HG02885 (cell line): ENCODE data around the gene EHMT1.
"Not testable (repeated sequence)": the region's sequence is repeated elsewhere in the genome, so short reads cannot be mapped to it uniquely, and the experiment has no call there.

Experiments used
- ATAC-seq: cut with Tn5 transposase; IDR thresholded peaks from one replicate; pipeline ENCODE4 v1.9.1; 2021; ENCODE audit warnings: mild to moderate bottlenecking; ENCODE audit not compliant: unreplicated experiment, poor library complexity

Gene EHMT1

DNA sequence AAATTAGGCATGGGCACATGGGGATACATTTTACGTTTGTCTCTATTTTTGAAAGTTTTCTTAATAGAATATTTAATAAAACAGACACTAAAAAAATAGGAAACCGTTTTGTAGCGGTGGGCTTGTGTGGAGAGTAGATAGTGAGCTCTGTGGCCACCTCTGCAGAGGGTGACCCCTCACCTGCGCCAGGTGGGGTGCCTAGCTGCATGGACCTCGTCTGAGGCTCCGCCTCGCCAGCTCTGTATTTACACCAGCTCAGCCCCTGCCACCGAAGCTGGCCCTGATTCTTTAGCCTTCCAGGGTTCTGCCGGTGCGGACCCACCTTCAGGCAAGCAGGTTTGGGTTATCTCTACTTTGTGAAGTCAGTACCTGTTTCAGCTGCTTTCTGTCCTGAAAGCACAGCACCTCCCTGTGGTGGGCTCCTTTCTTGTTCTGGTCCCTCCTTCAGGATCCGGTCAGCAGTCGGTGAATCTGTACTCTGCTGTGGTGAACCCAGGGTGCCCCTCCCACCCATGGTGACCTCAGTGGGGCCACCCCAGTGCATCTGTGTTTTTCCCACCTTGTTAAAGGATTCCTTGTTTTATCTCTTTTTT is 153.6 kb downstream of the EHMT1 start:
- no peak for ATAC-seq

DNA sequence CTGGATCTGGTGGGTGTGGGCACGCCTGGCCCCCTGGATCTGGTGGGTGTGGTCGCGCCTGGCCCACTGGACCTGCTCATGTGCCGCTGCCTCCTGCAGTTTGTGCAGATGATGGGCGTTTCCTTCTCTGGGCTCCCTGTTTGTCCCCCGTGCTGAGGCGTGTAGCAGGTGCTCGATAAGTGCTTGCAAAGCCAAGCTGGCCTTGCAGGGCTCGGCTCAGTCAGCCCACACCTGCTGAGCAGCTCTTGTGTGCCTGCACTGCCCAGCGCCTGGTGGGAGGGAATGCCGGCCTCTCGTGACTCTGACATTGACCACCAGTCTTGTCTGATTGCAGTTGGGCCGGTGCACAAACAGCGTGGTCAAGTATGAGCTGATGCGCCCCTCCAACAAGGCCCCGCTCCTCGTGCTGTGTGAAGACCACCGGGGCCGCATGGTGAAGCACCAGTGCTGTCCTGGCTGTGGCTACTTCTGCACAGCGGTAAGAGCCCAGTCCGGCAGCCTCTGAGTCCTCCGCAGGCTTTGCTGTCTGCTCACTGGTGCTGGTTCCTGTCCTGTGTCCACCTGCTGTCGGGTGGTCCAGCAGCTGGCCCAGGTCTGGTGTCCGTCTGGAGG is 156.1 kb downstream of the EHMT1 start:
- ATAC-seq: no peak

DNA sequence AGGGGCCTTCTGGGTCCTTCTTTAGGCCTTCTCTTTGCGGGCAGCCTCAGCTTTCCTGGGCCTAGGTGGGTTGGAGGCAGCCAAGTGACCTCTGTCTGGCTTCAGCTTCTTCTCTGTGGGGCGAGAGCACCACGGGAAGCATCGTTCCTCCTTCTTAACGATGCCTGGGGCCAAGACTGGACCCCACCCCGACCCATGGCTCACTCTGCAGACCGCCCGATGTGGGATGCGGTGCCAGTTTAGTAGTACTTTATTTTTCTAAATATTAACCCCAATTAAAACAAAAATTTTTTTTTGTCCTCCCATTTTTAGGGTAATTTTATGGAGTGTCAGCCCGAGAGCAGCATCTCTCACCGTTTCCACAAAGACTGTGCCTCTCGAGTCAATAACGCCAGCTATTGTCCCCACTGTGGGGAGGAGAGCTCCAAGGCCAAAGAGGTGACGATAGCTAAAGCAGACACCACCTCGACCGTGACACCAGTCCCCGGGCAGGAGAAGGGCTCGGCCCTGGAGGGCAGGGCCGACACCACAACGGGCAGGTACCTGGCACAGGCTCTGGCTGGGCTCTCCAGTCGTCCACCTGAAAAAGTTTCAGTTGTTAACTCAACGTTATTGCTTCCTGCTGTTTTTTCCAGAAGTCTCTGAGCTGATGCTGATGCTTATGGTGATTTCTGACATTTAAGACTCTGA is 157.6 kb downstream of the EHMT1 start:
- ATAC-seq: no peak

GRCh38 chr9:137777761-137778160 is 159.0 kb downstream of the EHMT1 start:
- ATAC-seq: no peak

DNA sequence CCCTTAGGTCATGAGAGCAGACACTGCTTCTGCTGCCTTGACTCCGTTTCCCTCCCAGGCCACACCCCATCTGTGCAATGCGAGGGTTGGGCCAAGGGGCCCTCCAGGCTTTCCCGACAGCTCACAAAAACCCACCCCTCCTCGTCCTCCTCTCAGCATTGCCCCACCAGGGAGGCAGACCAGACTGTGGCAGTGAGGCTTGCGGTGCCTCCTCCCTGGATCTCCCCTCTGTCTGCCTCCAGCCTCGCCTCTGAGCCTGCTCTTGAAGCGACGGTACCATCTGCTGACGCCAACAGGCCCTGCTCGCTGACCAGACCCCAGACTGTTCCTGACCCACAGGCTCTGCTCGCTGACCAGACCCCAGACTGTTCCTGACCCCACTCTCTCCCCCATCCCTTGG is 159.5 kb downstream of the EHMT1 start:
- no peak for ATAC-seq

- ATAC-seq: no peak
These were observed 160.1 kb downstream of the EHMT1 start for GRCh38 chr9:137778914-137779313.

GRCh38 chr9:137780031-137780430 is 161.2 kb downstream of the EHMT1 start:
- ATAC-seq: not testable (repeated sequence)

DNA sequence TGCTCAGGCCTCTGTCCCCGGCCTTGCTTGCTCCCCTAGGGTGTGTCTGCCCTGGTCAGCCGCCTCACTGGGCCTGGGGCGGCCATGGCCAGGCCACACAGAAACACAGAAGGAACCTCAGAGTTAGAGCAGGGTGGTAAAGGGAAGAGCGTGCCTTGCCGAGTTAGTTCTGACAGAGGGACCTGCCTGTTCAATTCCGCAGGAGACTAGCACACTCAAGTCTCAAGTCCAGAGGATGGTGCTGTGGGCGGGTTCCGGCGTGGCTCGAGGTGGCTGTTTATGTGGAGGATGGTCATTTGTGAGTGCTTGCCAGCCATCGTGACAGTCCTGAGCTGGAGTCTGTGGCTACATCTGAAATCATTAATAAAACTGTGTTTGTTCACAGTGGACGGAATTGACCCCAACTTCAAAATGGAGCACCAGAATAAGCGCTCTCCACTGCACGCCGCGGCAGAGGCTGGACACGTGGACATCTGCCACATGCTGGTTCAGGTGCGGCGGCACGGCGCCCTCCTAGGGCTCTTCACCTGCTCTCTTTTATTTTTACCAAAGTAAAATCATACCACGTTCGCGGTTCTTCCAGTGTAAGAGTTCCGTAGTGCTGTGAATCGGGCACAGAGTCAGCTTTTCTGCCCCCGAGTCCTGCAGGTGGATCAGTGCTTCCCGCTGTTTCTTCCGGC is 163.2 kb downstream of the EHMT1 start:
- ATAC-seq: no peak

DNA sequence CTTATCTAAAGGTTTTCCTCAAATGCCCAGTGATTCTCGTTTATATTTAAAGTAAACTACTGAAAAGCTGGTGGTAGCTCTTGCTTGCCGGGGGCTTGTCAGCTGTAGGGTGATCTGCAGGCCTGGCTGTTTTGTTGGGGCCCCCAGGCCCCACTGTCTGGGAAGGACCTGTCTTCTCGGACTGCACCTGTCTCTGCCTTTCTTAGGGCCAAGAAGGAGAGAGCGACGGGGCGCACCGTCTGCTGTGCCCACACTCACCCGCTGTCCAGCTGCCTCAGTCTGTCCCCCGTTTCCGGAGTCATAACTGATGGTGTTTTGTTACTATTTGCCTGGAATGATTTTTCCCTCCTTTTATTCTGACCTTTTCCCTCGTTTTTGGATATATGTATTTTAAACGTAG is 164.7 kb downstream of the EHMT1 start:
- ATAC-seq: no peak

DNA sequence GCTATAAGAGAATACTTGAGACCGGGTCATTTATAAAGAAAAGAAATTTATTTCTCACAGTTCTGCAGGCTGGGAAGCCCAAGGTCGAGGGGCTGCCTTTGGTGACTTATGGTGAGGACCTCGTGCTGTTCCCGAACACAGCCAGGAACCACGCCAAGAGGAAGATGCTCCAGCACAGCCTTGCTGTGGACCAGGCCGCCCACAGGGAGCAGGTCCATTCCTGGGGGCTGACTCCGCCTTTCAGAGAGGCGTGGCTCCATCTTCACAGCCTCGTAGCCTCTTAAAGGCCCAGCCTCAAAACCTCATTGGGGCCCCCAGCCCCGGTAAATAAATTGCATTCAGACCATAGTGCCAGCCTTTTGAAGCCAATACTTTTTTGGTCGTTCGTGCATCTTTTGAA is 165.2 kb downstream of the EHMT1 start:
- ATAC-seq: no peak

DNA sequence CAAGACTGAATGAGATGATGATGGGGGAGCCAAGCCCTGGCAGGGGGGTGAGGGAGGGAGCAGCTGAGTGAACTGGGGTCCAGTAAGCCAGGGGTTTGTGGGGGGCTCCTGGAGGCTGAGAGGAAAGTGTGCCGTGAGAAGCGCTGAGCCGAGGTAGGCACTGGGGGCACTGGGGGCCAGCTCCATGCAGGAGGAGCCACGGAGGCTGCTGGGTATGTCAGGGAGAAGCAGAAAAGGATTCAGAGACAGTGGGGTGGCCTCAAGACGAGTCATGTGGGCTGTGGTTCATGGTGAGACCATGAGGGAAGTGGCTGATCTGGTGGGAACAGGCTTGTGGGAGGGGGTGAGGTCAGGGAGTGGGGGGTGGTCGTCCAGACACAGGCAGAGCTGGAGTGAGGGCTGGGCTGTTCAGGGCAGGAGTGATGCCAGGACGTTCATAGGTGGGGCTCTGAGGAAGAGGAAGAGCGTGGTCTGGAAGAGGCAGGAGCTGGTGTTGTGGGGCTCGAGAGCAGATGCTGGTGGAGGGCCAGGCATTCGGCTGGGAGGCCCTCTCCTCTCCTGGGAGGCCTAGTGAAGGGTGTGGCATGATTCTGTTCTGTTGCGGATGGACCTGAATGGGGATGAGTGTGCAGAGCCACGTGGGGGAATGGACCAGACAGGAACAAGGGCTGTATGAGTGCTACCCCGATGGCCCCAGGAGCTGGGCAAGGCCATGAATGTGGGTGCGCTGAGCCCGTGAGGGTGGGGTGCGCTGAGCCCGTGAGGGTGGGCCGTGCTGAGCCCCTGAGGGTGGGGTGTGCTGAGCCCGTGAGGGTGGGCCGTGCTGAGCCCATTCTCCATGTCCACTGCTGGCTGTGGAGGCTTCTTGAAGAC is 166.1 kb downstream of the EHMT1 start:
- no peak for ATAC-seq

DNA sequence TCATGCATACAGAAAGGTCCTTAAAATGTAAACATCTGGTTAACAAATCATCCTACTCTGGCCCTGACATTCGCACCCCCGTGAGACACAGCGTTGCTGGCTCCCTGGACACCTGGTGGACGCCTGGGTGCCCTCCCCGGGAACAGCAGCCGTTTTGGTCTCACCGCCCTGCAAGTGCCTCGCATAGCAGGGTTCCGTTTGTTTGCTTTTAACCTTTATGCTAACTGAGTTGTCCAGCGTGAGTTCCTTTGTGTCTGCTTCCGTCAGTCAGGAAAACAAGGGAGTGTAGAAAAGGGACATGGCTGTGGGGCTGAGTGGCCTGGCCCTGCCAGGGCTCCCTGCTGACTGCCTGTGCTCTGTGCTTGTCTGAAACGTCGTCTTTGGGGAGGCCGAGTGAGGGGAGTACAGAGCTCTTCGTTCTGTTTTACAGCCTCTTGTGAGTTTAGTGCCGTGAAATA is 166.9 kb downstream of the EHMT1 start:
- no peak for ATAC-seq

GRCh38 chr9:137786511-137786920 is 167.7 kb downstream of the EHMT1 start:
- no peak for ATAC-seq

DNA sequence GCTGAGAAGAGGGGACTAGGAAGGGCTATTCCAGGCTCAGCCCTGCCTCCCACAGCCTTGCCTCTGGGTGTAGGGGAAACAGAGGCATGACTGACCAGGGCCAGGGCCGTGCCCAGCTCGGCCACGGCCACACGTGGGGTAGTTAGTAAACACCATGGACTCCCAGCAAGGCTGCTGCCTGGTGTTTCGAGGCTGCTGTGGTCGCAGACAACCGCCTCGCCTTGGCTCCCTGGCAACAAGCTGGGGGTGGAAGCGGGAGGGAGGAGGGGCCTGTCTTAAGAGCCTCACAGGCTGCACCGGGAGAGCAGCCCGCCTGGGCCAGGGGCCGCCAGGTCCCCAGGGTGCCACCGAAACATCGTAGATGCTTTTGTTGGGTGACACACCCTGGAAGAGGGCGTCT is 168.6 kb downstream of the EHMT1 start:
- ATAC-seq: no peak

DNA sequence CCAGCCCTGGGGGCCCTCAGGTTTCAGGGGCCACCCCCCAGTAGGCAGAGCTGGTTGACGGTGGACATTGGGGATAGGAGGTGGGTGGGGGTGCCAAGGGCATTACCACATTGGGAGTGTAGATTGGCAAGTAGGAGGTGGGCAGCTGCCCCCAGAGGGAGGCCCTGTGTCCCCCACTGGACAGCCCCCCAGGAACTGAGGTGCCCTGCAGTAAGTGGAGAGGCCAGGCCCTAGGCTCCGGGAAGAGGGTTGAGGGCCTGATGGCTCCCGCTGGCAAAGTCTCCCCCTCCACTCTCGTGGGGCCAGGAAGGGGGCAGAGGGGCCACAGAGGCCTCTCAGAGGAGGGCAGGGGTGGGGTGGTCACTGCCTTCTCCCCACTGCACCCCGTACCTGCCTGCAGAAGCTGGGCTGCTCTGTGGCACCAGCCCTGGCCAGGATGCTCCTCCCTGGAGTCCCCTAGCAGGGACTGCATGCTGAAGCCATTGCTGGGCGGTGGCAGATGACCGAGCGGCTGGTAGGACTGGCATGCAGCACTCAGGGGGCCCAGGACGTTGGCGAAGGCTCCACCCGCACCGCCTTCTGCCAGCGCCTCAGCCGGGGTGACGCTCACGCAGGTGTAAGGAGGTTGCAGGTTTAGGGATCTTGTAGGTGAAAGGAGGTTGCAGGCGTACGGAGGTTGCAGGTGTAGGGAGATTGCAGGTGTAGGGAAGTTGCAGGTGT is 169.1 kb downstream of the EHMT1 start:
- no peak for ATAC-seq

- no peak for ATAC-seq
These were observed 169.9 kb downstream of the EHMT1 start for GRCh38 chr9:137788561-137789294.

- no peak for ATAC-seq
These were observed 170.6 kb downstream of the EHMT1 start for GRCh38 chr9:137789295-137789895.

DNA sequence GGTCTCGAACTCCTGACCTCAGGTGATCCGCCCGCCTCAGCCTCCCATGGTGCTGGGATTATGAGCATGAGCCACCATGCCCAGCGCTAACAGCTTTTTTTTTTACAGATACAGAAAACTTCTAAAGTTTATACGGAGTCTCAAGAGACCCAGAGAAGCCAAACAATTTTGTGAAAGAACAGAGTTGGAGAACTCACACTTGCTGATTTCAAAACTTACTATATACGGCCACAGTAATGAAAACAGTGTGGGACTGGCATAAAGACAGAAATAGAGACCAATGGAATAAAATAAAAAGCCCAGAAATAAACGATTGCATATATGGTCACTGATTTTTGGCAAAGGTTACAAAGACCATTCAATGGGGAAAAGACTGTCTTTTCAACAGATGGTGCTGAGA is 173.1 kb downstream of the EHMT1 start:
- ATAC-seq: no peak
